GM18502 (cell line): ENCODE data around the gene CCT3.
A peak's percentile ranks its signal among the peaks of the same experiment; 100 is the strongest.
"Not testable (repeated sequence)": the region's sequence is repeated elsewhere in the genome, so short reads cannot be mapped to it uniquely, and the experiment has no call there.

Source experiments
- ATAC-seq: cut with Tn5 transposase; IDR thresholded peaks from one replicate; pipeline ENCODE4 v1.9.1; 2021; ENCODE audit warnings: mild to moderate bottlenecking; ENCODE audit not compliant: unreplicated experiment, poor library complexity

The CCT3 gene

GRCh38 chr1:156337052-156337887, 822 bp downstream of the CCT3 start:
- no peak for ATAC-seq

DNA sequence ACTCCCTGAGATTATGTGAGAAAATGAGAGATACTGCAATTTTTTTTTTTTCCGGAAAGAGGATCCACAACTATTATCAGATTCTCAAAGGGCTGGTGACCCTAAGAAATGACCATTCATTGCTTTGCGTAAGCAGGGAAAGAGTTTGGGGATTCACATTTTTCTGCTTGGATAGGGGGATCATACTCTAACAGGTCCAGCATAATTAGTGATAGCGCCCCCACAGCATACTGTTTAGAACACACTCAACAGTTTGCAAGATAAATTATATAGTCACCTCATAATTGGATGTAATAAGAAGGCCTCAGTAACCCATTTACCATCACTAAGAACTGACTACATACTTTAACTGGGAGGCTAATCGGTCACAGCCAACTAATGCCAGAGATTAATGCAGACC, 1.9 kb downstream of the CCT3 start:
- ATAC-seq, result no peak

- not testable (repeated sequence) for ATAC-seq
These were observed 14.9 kb downstream of the CCT3 start for GRCh38 chr1:156323179-156323578.

- no peak for ATAC-seq
These were observed 17.5 kb downstream of the CCT3 start for GRCh38 chr1:156320560-156320959.

- ATAC-seq, result no peak
These were observed 18.4 kb downstream of the CCT3 start for GRCh38 chr1:156319664-156320063.

GRCh38 chr1:156316909-156317308, 21.2 kb downstream of the CCT3 start:
- no peak for ATAC-seq

- no peak for ATAC-seq
These were observed 27.1 kb downstream of the CCT3 start for GRCh38 chr1:156310962-156311361.

DNA sequence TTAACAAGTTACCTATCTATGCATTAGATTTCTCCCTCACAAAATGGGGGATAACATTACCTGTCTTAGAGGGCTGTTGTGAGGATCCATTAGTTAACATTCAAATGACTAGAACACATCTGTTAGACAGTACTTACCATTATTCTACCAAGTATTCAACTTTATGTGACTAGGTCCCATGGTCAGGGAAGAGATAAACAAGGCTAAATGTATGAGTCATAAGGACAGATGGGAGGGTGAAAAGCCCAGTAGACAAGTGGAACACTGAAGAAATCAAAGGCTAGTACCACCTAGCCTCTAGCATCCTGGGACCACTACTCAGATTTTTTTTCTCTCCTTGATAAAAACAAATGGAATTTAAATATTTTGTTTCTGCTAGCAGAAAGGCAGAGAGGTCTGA, 30.0 kb downstream of the CCT3 start:
- no peak for ATAC-seq

DNA sequence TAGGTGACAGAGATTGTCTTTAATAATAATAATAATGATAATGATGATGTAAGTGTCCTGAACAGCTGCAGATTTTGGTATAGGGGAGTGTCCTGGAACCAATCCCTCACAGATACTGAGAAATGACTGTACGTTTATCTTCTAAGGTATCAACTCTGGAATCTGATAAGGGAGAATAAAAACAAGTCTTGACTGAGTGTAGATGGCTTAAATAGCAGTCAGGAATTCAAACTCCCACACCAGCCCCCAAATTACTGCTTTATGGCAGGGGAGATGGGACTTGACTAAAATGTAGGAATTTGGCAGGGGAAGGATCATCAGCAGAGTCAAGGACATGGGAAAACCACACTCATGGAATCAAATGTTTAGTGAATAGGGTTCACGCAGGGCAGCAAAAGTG, 32.9 kb downstream of the CCT3 start:
- ATAC-seq, result no peak

GRCh38 chr1:156303241-156303640, 34.9 kb downstream of the CCT3 start:
- no peak for ATAC-seq

- ATAC-seq, result no peak
These were observed 39.2 kb downstream of the CCT3 start, which contains the start of gene VHLL for GRCh38 chr1:156298852-156299357. TSS of gene VHLL (minus strand) at chr1:156299307. CDS start at chr1:156299189, 118 bp downstream.

DNA sequence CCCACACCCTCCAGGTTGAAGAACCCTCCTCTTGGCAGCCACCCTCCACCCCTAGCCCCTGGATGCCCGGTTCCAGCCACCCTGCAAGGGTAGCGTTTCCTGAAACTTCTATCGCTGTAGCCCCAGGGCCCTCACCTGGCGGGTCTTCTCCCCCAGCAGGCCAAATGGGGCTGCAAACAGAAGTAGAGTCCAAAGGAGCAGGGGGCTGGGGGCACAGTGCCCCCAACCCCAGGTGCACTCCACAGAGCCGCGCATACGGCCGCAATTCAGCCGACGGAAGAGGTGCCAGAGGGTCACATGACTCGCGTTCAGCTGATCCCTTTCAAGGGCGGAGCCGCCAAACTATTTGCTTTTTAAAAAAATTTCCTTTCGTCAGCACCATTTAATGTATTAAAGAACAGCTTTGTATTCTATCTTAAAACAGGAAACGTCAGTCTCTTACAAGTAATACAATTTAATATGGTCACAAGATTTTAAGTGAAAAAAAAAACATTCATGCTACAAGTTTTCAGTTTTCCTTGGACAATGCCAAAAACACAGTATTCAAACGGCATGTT, 42.6 kb downstream of the CCT3 start, which contains the start of gene GLMP:
TSS of gene GLMP (minus strand) at position 289 of the 557 bp plus-strand sequence. CDS start at position 255, 34 bp downstream.
- peak; percentile 56 for ATAC-seq

- no peak for ATAC-seq
These were observed 44.2 kb downstream of the CCT3 start for GRCh38 chr1:156293895-156294294.

DNA sequence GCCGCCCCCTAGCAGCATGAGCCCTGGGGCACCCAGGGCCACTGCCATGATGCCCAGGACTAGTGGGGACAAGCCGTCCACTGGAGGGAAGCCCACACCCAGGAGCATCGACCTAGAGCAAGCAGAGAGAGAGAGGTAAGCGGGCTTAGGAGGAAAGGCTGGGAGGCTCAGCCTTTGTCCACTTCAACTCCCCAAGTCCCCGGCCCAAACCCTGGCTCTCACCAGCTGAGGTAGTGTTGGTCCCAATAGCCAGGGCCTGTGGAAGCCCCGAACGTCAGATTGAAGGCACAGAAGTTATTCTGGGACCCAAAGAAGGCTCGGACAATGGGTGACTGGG, 45.0 kb downstream of the CCT3 start:
- no peak for ATAC-seq

DNA sequence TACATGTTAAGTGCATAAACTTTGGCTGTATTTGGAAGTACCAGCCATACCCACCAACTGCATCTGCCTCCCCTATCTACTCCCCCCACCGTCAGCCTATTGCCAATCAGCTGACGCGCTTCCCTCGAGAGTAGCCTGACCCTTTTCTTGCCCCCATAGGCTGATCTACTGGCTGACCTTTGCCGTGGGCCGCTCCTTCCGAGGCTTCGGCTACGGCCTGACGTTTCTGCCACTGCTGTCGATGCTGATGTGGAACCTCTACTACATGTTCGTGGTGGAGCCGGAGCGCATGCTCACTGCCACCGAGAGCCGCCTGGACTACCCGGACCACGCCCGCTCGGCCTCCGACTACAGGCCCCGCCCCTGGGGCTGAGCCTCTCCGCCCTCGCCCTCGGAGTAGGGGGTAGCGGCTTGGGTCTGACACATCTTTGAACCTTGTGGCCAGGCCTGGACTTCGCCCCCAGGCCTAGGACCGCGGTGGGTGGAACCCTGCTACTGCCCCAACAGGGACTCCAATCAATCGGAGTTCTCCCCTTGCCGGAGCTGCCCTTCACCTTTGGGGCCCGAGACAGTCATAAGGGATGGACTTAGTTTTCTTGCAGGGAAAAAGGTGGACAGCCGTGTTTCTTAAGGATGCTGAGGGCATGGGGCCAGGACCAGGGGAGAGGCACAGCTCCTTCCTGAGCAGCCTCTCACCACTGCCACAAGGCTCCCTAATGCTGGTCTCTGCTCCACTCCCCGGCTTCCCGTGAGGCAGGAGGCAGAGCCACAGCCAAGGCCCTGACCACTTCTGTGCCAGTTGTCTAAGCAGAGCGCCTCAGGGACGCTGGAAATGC, 46.6 kb downstream of the CCT3 start:
- no peak for ATAC-seq

- no peak for ATAC-seq
These were observed 48.2 kb downstream of the CCT3 start for GRCh38 chr1:156289857-156290256.

- no peak for ATAC-seq
These were observed 52.0 kb downstream of the CCT3 start for GRCh38 chr1:156286061-156286460.

DNA sequence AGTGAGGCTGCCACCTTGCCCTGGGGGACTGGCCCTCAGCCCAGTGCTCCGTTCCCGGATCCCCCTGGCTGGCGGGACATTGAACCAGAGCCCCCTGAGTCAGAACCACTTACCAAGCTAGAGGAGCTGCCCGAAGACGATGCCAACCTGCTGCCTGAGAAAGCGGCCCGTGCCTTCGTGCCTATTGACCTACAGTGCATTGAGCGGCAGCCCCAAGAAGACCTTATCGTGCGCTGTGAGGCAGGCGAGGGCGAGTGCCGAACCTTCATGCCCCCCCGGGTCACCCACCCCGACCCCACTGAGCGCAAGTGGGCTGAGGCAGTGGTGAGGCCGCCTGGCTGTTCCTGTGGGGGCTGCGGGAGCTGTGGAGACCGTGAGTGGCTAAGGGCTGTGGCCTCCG, 52.7 kb downstream of the CCT3 start:
- ATAC-seq, result no peak

DNA sequence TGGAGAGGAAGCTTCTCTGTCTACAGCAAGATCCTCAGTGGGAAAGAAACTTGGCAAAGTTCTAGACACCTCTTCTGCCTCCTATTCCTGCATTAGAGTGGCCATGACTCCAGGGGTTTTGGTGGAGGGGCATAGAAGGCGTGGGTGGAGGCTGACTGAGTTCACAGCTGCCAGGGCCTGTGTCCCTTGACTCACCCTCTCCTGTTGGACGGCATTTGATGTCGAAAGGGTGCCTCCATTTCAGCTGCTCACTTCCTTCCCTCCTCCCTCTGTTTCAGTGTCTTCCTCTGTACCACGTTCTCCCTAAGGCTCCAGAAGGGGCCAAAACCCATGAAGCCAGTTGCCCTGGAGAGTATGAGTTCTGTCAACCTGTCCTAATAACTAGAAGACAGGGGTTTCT, 53.3 kb downstream of the CCT3 start:
- no peak for ATAC-seq

GRCh38 chr1:156284112-156284511, 54.0 kb downstream of the CCT3 start, which contains the start of gene TMEM79:
TSS of gene TMEM79 (plus strand) at chr1:156284325. CDS start at chr1:156285227, 902 bp downstream.
- ATAC-seq, result no peak

DNA sequence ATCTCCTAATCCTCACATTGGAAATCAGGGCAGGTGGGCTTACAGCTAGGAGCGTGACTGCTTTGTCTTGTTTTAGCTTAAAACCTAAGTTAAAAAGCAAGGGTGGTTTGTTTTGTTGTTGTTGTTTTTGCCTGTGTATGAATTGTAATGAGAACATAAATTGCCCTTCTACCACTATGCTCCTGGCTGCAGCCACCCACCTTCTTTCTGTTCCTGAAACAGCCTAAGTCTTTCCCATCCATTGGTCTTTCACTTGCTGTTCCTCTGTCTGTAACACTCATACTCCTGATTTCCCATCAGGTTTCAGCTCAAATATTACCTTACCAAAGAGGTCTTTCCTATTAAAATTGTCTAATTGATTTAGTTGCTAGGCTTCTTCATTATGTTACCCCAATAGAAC, 54.6 kb downstream of the CCT3 start:
- no peak for ATAC-seq
